ENCODE measurements around the gene RTL5.

RTL5 gene

DNA sequence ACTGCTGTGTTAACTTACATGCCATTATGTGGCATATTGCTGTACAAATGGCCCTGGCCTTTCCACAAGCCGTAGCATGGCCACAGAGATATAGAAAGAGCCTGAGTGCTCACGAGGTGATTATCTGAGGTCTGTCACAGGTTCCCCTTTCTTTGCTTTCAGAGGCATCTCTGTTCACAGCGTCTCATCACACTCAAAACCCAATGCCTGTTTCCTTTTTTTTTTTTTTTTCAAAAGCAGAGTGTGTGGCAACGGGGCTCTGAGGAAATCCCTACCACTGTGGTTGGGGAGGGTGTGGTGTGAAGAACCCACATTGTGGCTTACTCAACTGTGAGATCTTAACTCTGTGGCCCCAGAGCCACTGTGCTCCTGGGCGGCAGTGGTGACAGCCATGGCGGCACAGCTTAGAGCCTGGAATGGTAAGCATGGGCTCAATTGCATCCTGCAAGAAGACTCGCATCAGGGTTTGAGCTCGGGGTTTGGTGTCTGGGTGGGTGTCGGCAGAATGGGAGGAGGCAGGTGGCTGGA, 30.8 kb downstream of the RTL5 start:
- ChIA-PET CTCF (interaction anchor here (1.0 to 1.2 kb wide), 2 partner anchors 17 to 20 kb away, joined by 3 read pairs; no protein-coding TSS in a partner anchor), POLR2A (interaction anchor here (1.1 to 1.4 kb wide), 3 partner anchors 14 to 83 kb away, joined by 3 read pairs; no protein-coding TSS in a partner anchor)
- DNase-seq (ENCODE audit: extremely low spot score), result no peak
- TF ChIP-seq SP1 (IDR thresholded peaks at IDR 0.05) (no peak), TARDBP (IDR thresholded peaks at IDR 0.05) (no peak), ZNF384 (IDR thresholded peaks at IDR 0.05) (no peak), SUZ12 (IDR thresholded peaks at IDR 0.05) (no peak), LEF1 (IDR thresholded peaks at IDR 0.05; ENCODE audit: borderline replicate concordance) (no peak), BHLHE40 (IDR thresholded peaks at IDR 0.05; ENCODE audit: borderline replicate concordance) (no peak), L3MBTL2 (conservative IDR thresholded peaks at IDR 0.05) (no peak), HDGF (IDR thresholded peaks at IDR 0.05; ENCODE audit: borderline replicate concordance) (no peak), ARNT (IDR thresholded peaks at IDR 0.05) (no peak), FOXM1 (IDR thresholded peaks at IDR 0.05; ENCODE audit: borderline replicate concordance) (no peak), FOXA1 (IDR thresholded peaks at IDR 0.05) (no peak), ELF4 (IDR thresholded peaks at IDR 0.05) (no peak), FOXK2 (IDR thresholded peaks at IDR 0.05) (no peak), NFRKB (IDR thresholded peaks at IDR 0.05) (no peak), CTBP1 (IDR thresholded peaks at IDR 0.05; ENCODE audit: borderline replicate concordance) (no peak)
- TF ChIP-seq, protein P1, sequence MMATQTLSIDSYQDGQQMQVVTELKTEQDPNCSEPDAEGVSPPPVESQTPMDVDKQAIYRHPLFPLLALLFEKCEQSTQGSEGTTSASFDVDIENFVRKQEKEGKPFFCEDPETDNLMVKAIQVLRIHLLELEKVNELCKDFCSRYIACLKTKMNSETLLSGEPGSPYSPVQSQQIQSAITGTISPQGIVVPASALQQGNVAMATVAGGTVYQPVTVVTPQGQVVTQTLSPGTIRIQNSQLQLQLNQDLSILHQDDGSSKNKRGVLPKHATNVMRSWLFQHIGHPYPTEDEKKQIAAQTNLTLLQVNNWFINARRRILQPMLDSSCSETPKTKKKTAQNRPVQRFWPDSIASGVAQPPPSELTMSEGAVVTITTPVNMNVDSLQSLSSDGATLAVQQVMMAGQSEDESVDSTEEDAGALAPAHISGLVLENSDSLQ (IDR thresholded peaks at IDR 0.05), result no peak

DNA sequence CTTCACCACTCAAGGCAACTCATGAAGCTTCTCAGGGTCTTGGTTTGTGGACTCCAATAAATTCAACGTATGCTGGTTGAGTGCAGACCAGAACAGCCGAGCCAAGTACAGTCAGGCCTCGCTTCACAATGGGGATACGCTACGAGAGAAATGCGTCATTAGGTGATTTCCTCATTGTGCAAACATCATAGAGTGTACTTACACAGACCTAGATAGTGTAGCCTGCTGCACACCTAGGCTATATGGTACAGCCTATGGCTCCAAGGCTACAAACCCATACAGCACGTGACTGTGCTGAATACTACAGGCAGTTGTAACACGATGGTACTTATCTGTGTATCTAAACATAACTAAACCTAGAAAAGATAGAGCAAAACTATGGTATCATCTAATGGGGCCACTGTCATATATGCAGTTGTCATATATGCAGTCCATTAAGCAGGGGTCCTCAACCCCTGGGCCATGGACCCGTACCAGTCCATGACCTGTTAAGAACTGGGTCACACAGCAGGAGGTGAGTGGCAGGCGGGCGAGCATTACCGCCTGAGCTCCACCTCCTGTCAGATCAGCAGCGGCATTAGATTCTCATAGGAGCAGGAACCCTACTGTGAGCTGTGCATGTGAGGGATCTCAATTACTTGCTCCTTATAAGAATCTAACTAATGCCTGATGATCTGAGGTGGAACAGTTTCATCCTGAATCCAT, 31.5 kb downstream of the RTL5 start:
- ChIA-PET CTCF (interaction anchor here (0.8 to 1.2 kb wide), 2 partner anchors 10 to 79 kb away, joined by 3 to 4 read pairs; no protein-coding TSS in a partner anchor), POLR2A (interaction anchor here (0.7 to 1.1 kb wide), 2 partner anchors 15 to 25 kb away, joined by 3 read pairs; no protein-coding TSS in a partner anchor)
- no peak for DNase-seq (ENCODE audit: extremely low spot score)
- TF ChIP-seq FOXA1 (IDR thresholded peaks at IDR 0.05) (no peak), ELF4 (IDR thresholded peaks at IDR 0.05) (no peak), ZNF384 (IDR thresholded peaks at IDR 0.05) (no peak), NFRKB (IDR thresholded peaks at IDR 0.05) (no peak), FOXM1 (IDR thresholded peaks at IDR 0.05; ENCODE audit: borderline replicate concordance) (no peak), CTBP1 (IDR thresholded peaks at IDR 0.05; ENCODE audit: borderline replicate concordance) (no peak), BHLHE40 (IDR thresholded peaks at IDR 0.05; ENCODE audit: borderline replicate concordance) (no peak), L3MBTL2 (conservative IDR thresholded peaks at IDR 0.05) (0 out of 2 replicates have a peak, but pooled peaks have one; percentile 14), SUZ12 (IDR thresholded peaks at IDR 0.05) (no peak), SP1 (IDR thresholded peaks at IDR 0.05) (no peak), HDGF (IDR thresholded peaks at IDR 0.05; ENCODE audit: borderline replicate concordance) (no peak), LEF1 (IDR thresholded peaks at IDR 0.05; ENCODE audit: borderline replicate concordance) (no peak), FOXK2 (IDR thresholded peaks at IDR 0.05) (no peak), TARDBP (IDR thresholded peaks at IDR 0.05) (no peak), ARNT (IDR thresholded peaks at IDR 0.05) (no peak)
- TF ChIP-seq, protein P1 (IDR thresholded peaks at IDR 0.05), result peak; percentile 84

DNA sequence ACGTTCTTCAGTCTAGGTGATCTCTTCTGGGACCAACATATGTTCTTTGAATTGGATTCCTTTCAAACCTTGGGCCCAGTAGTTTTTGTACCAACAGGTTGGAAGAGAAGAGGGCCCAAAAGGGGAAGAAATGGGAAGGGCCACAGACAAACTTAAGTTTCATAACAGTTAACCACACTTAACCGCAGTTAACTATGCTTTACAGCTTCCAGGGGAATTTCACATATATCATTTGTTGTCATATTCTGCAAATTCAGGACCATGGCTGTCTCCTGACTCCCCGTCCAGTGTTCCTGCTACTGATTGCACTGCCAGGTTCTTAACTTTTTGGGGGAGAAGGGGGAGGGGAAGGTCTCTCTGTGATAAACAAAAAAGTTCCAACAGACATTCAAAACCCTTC, 34.6 kb downstream of the RTL5 start:
- ChIA-PET POLR2A (interaction anchor here (1.1 kb wide), 1 partner anchor 94 kb away, joined by 3 read pairs; no protein-coding TSS in a partner anchor), CTCF (no interaction called here)
- TF ChIP-seq ZNF384 (IDR thresholded peaks at IDR 0.05) (no peak), NFRKB (IDR thresholded peaks at IDR 0.05) (no peak), FOXK2 (IDR thresholded peaks at IDR 0.05) (no peak), CTBP1 (IDR thresholded peaks at IDR 0.05; ENCODE audit: borderline replicate concordance) (no peak), SP1 (IDR thresholded peaks at IDR 0.05) (no peak), TARDBP (IDR thresholded peaks at IDR 0.05) (no peak), L3MBTL2 (conservative IDR thresholded peaks at IDR 0.05) (no peak), ELF4 (IDR thresholded peaks at IDR 0.05) (no peak), FOXA1 (IDR thresholded peaks at IDR 0.05) (no peak), ARNT (IDR thresholded peaks at IDR 0.05) (no peak), LEF1 (IDR thresholded peaks at IDR 0.05; ENCODE audit: borderline replicate concordance) (no peak), FOXM1 (IDR thresholded peaks at IDR 0.05; ENCODE audit: borderline replicate concordance) (no peak), BHLHE40 (IDR thresholded peaks at IDR 0.05; ENCODE audit: borderline replicate concordance) (no peak), HDGF (IDR thresholded peaks at IDR 0.05; ENCODE audit: borderline replicate concordance) (no peak), SUZ12 (IDR thresholded peaks at IDR 0.05) (no peak)
- TF ChIP-seq, protein P1 (IDR thresholded peaks at IDR 0.05), result no peak
- DNase-seq (ENCODE audit: extremely low spot score), result no peak

DNA sequence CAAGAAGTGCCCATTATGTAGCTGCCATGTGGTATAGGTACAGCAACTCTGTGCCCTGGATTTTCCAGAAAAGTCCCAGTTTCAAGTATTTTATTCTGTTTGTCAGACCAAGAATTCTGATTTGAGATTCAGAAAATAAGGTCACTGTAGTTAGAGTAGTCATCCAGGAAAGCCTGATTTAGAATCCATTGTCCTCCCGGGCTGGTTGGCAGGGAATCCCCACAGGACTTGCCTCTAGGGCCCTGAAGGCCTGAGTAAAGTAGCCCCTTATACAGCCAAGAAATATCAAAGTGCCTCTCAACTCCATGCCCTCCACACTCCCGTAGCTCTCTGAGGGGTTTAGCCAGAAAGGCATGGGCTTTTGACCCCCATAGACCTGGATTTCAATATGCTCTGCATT, 36.3 kb downstream of the RTL5 start:
- DNase-seq (ENCODE audit: extremely low spot score), result no peak

DNA sequence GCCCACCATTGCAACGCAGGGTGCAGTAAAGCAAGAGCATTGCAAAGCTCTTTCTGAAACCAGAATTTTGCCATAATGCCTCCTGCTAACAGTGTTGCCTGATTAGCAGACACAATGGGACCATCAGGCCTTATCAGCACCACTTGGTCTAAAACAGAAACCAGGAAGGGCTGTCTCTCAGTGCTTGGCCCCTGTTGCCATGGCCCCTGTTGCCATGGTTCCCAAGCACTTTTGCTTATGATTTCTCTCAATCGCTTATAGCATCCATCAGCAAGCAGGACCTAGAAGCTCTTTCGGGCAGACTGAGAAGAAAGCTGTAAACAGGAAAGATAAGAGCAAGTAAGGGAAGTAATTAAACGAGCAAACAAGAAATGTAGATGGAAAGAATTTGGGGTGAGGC, 36.8 kb downstream of the RTL5 start:
- TF ChIP-seq TARDBP (IDR thresholded peaks at IDR 0.05) (no peak), ARNT (IDR thresholded peaks at IDR 0.05) (no peak), BHLHE40 (IDR thresholded peaks at IDR 0.05; ENCODE audit: borderline replicate concordance) (no peak), SP1 (IDR thresholded peaks at IDR 0.05) (no peak), CTBP1 (IDR thresholded peaks at IDR 0.05; ENCODE audit: borderline replicate concordance) (no peak), SUZ12 (IDR thresholded peaks at IDR 0.05) (no peak), NFRKB (IDR thresholded peaks at IDR 0.05) (no peak), FOXA1 (IDR thresholded peaks at IDR 0.05) (no peak), ZNF384 (IDR thresholded peaks at IDR 0.05) (no peak), ELF4 (IDR thresholded peaks at IDR 0.05) (no peak), HDGF (IDR thresholded peaks at IDR 0.05; ENCODE audit: borderline replicate concordance) (no peak), FOXM1 (IDR thresholded peaks at IDR 0.05; ENCODE audit: borderline replicate concordance) (no peak), LEF1 (IDR thresholded peaks at IDR 0.05; ENCODE audit: borderline replicate concordance) (no peak), L3MBTL2 (conservative IDR thresholded peaks at IDR 0.05) (no peak), FOXK2 (IDR thresholded peaks at IDR 0.05) (no peak)
- TF ChIP-seq, protein P1 (IDR thresholded peaks at IDR 0.05), result no peak
- CTCF ChIA-PET, result no interaction called here
- POLR2A ChIA-PET, result interaction anchor here (0.7 kb wide), 1 partner anchor 144 kb away, joined by 3 read pairs; the partner anchor contains the start of gene ERCC6L
- DNase-seq (ENCODE audit: extremely low spot score), result no peak

More for the DNA sequence above, 36.3 kb downstream of the RTL5 start:
- TF ChIP-seq BHLHE40 (IDR thresholded peaks at IDR 0.05; ENCODE audit: borderline replicate concordance), result no peak
- no peak for TF ChIP-seq SUZ12 (IDR thresholded peaks at IDR 0.05)
- no peak for TF ChIP-seq SP1 (IDR thresholded peaks at IDR 0.05)
- no peak for TF ChIP-seq CTBP1 (IDR thresholded peaks at IDR 0.05; ENCODE audit: borderline replicate concordance)
- TF ChIP-seq ZNF384 (IDR thresholded peaks at IDR 0.05), result no peak
- TF ChIP-seq FOXA1 (IDR thresholded peaks at IDR 0.05), result no peak
- no peak for TF ChIP-seq NFRKB (IDR thresholded peaks at IDR 0.05)
- no peak for TF ChIP-seq L3MBTL2 (conservative IDR thresholded peaks at IDR 0.05)
- no peak for TF ChIP-seq FOXK2 (IDR thresholded peaks at IDR 0.05)
- ChIA-PET POLR2A (interaction anchor here (0.7 kb wide), 1 partner anchor 143 kb away, joined by 3 read pairs; the partner anchor contains the start of gene ERCC6L), CTCF (no interaction called here)

Data from HEK293T (cell line).